GM23338 (cell line): ENCODE results near the gene CLIC3.

Experiments
- CREB1 ChIP-seq: fragments of 250-450 bp; sonication (Bioruptor Pico); IDR thresholded peaks from 2 replicates; pipeline ENCODE4 v1.5.0; 2020; ENCODE audit warnings: low read depth, mild to moderate bottlenecking, moderate library complexity
- CTCF ChIP-seq, 2 experiments: fragments of 200-600 bp in 1 of 2; sonication (generic) in 1 of 2; conservative IDR thresholded peaks; 2 replicates each; pipeline versions ENCODE4 v1.5.1 to v1.6.1; 2016 to 2017; ENCODE audit warnings: antibody characterized with exemption in 2 of 2, low read depth in 2 of 2, mild to moderate bottlenecking in 2 of 2, moderate library complexity in 1 of 2
- ETS1 ChIP-seq: IDR thresholded peaks from 2 replicates; pipeline ENCODE4 v1.6.1; 2016; ENCODE audit warnings: antibody characterized with exemption
- EZH2 ChIP-seq: fragments of 200-600 bp; sonication (generic); IDR thresholded peaks from one replicate; pipeline ENCODE4 v1.8.0; 2017; ENCODE audit warnings: antibody characterized with exemption, mild to moderate bottlenecking, low read depth; ENCODE audit not compliant: unreplicated experiment
- EZH2phosphoT487 ChIP-seq: fragments of 200-600 bp; sonication (generic); IDR thresholded peaks from one replicate; pipeline ENCODE4 v1.8.1; 2018; ENCODE audit warnings: antibody characterized with exemption; ENCODE audit not compliant: unreplicated experiment
- JUNB ChIP-seq: IDR thresholded peaks from one replicate; pipeline ENCODE4 v1.6.1; 2016; ENCODE audit warnings: antibody characterized with exemption; ENCODE audit not compliant: unreplicated experiment
- POLR2AphosphoS5 ChIP-seq: IDR thresholded peaks from 2 replicates; pipeline ENCODE4 v1.6.1; 2016; ENCODE audit warnings: antibody characterized with exemption, low read depth
- REST ChIP-seq: IDR thresholded peaks from one replicate; pipeline ENCODE4 v1.6.1; 2018; ENCODE audit warnings: antibody characterized with exemption; ENCODE audit not compliant: unreplicated experiment
- STAT1 ChIP-seq: IDR thresholded peaks from one replicate; pipeline ENCODE4 v1.6.1; 2016; ENCODE audit warnings: antibody characterized with exemption; ENCODE audit not compliant: unreplicated experiment

- TF ChIP-seq ETS1: no peak
- no peak for TF ChIP-seq EZH2
- no peak for TF ChIP-seq CTCF (conservative IDR thresholded peaks at IDR 0.05; ENCODE audit: low read depth in 2 of 2)
- no peak for TF ChIP-seq REST
- TF ChIP-seq STAT1: no peak
- TF ChIP-seq EZH2phosphoT487: no peak
- no peak for TF ChIP-seq POLR2AphosphoS5
- no peak for TF ChIP-seq JUNB
- no peak for TF ChIP-seq CREB1 (CRISPR knock-in tag)
Observed at GRCh38 chr9:137009938-137010732, 13.8 kb upstream of the CLIC3 start.
